Measurements from ENCODE around the gene TEX2. TPM values are rescaled to one million over a fixed set of nuclear protein-coding genes. Genes with fewer than 3 reads are reported as not detected.
"Not testable (repeated sequence)": the region's sequence is repeated elsewhere in the genome, so short reads cannot be mapped to it uniquely, and the experiment has no call there.

The TEX2 gene
- total RNA-seq, 1 experiment from 2014 or later: 20.2 TPM

DNA sequence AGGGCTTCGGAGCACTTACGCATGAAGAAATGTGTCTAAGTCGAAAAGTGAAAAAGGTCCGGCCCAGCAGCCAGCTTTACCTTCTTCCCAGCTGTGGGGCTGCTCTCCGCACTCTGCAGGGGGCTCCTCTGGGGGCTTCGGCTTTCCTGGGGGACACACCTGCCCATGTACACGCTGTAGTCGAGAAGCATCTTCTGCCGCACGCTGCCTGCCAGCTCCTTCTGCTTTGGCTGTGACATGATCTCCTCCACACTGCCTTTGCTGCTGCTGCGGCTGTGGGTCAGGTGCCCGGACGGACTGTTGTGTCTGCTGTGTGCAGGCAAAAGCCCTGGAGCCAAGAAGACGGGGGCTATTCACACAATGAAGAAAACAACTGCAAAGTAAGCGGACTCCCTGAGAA, 75.0 kb downstream of the TEX2 start:
- peaks cover 21% of the 10 kb centered on the region for H3K4me1 Mint-ChIP-seq (ENCODE audit: low read depth, unreplicated experiment)
- no peaks in the 10 kb centered on the region for H3K36me3 ChIP-seq (ENCODE audit: control insufficient read depth, insufficient read depth, low read length)
- no peaks in the 10 kb centered on the region for H3K27me3 ChIP-seq (replicated peaks; ENCODE audit: control insufficient read depth, insufficient read depth, low read length)
- H3K36me3 Mint-ChIP-seq (ENCODE audit: insufficient read depth, unreplicated experiment): peaks cover 12% of the 10 kb centered on the region
- H3K27ac Mint-ChIP-seq (ENCODE audit: unreplicated experiment): peak overlapping the region; percentile 86
- ChIA-PET CTCF (no interaction called here), POLR2A (interaction anchor here (0.6 kb wide), 1 partner anchor 112 kb away, joined by 3 read pairs; no protein-coding TSS in a partner anchor)
- H3K27me3 Mint-ChIP-seq (ENCODE audit: insufficient read depth, unreplicated experiment): no peaks in the 10 kb centered on the region
- TF ChIP-seq, protein P1, sequence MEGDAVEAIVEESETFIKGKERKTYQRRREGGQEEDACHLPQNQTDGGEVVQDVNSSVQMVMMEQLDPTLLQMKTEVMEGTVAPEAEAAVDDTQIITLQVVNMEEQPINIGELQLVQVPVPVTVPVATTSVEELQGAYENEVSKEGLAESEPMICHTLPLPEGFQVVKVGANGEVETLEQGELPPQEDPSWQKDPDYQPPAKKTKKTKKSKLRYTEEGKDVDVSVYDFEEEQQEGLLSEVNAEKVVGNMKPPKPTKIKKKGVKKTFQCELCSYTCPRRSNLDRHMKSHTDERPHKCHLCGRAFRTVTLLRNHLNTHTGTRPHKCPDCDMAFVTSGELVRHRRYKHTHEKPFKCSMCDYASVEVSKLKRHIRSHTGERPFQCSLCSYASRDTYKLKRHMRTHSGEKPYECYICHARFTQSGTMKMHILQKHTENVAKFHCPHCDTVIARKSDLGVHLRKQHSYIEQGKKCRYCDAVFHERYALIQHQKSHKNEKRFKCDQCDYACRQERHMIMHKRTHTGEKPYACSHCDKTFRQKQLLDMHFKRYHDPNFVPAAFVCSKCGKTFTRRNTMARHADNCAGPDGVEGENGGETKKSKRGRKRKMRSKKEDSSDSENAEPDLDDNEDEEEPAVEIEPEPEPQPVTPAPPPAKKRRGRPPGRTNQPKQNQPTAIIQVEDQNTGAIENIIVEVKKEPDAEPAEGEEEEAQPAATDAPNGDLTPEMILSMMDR (IDR thresholded peaks at IDR 0.05; ENCODE audit: insufficient read depth in 1 of 2, low read depth in 1 of 2, low read length in 1 of 2, severe bottlenecking in 1 of 2, unreplicated experiment in 1 of 2): no peak
- H3K4me3 ChIP-seq (ENCODE audit: low read depth, low read length): no peak overlapping the region
- no TSS peak for BruUV-seq (replicated peaks)
- H3K9me3 ChIP-seq: no peaks in the 10 kb centered on the region
- peaks cover 25% of the 10 kb centered on the region for H3K4me1 ChIP-seq
- no peak for DNase-seq
- intact Hi-C loops (cut with micrococcal nuclease; ENCODE audit: unreplicated experiment): no loop called here
- H3K9me3 Mint-ChIP-seq (ENCODE audit: unreplicated experiment): no peaks in the 10 kb centered on the region
- no peak overlapping the region for H3K4me3 Mint-ChIP-seq (ENCODE audit: unreplicated experiment)

DNA sequence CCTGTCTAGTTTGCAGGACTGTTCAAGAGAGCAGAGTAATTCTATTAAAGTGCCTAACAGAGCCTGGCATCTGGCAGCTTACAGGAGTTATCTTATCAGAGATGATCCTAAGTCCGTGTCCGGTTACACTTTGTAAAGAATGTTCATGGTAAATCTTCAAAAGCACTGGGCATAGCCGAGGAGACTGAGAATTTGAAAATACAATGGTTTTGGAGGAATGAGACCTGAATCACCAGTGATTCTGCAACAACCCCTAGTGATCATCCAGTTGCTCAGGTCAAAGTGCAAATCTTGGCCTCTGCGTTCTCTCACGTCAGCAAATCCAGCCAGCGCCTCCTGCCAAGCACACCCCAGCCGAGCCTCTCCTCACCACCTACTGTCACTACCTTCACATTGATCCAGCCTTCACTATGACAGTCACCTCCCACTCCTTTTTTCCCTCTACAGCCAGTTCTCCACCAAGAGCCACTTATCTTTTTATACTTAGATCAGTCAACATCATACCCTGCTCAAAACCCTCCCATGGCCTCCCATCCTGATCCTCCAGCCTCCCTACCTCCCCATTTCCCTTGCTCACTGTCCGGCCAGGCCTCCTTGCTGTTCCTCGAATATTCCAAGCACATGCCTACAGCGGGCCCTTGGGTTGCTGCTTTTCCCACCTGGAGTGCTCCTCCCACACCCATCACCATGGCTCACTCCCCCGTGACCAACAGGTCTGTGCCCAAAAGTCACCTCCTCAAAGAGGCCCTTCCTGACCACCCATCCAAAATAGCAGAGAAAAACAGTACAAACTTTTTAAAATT, 75.8 kb downstream of the TEX2 start:
- H3K27me3 ChIP-seq (replicated peaks; ENCODE audit: control insufficient read depth, insufficient read depth, low read length): no peaks in the 10 kb centered on the region
- H3K36me3 ChIP-seq (ENCODE audit: control insufficient read depth, insufficient read depth, low read length): no peaks in the 10 kb centered on the region
- H3K36me3 Mint-ChIP-seq (ENCODE audit: insufficient read depth, unreplicated experiment): peaks cover 12% of the 10 kb centered on the region
- peak; percentile 77 to 81 for DNase-seq
- BruUV-seq (replicated peaks): no TSS peak
- no peaks in the 10 kb centered on the region for H3K27me3 Mint-ChIP-seq (ENCODE audit: insufficient read depth, unreplicated experiment)
- ChIA-PET POLR2A (no interaction called here), CTCF (no interaction called here)
- peaks cover 21% of the 10 kb centered on the region for H3K4me1 Mint-ChIP-seq (ENCODE audit: low read depth, unreplicated experiment)
- peak overlapping the region; percentile 28 for H3K4me3 Mint-ChIP-seq (ENCODE audit: unreplicated experiment)
- H3K27ac Mint-ChIP-seq (ENCODE audit: unreplicated experiment): peak overlapping the region; percentile 86
- no peak overlapping the region for H3K4me3 ChIP-seq (ENCODE audit: low read depth, low read length)
- intact Hi-C loops (cut with micrococcal nuclease; ENCODE audit: unreplicated experiment): loop anchor here (1.0 to 2.0 kb wide), 2 partner anchors 30 to 42 kb away; no protein-coding TSS in a partner anchor
- no peaks in the 10 kb centered on the region for H3K9me3 Mint-ChIP-seq (ENCODE audit: unreplicated experiment)
- H3K9me3 ChIP-seq: no peaks in the 10 kb centered on the region
- TF ChIP-seq, protein P1 (IDR thresholded peaks at IDR 0.05; ENCODE audit: insufficient read depth in 1 of 2, low read depth in 1 of 2, low read length in 1 of 2, severe bottlenecking in 1 of 2, unreplicated experiment in 1 of 2): no peak
- peaks cover 25% of the 10 kb centered on the region for H3K4me1 ChIP-seq

DNA sequence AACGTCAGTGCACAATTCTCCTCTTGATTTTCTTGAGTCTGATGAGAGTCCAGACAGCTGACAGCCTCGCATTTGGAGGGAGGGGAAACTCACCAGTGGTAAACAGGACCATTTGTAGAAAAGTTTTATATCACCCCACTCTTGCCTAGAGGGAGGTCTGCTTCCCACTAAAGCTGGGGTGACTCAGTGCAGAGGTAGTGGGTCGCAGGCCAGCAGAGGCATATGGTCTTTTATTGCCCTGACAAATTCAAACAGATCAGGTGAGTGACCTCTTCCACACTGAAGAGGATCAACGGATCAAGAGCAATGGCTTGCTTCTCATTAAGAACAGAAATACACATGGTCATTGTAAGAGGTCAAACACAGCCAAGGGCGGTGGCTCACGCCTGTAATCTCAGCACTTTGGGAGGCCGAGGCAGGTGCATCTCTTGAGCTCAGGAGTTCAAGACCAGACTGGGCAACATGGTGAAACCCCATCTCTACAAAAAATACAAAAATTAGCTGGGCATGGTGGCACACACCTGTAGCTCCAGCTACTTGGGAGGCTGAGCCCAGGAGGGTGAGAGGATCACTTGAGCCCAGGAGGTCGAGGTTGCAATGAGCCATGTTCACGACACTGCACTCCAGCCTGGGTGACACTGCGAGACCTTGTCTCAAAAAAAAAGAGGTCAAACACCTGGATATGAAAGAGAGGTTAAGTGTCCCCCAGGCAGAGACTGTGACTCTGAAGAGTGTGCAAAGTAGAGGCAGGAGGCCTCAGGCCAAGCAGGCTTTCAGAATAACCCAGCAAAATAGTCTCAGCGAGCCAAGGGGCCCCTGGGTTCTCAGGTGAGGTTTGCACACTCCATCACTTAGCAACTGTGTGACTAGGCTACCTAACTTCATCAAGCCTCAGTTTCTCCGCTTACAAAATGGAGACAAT, 76.6 kb downstream of the TEX2 start:
- Mint-ChIP-seq H3K36me3 (ENCODE audit: insufficient read depth, unreplicated experiment) (peaks cover 12% of the 10 kb centered on the region), H3K9me3 (ENCODE audit: unreplicated experiment) (no peaks in the 10 kb centered on the region), H3K4me1 (ENCODE audit: low read depth, unreplicated experiment) (peaks cover 21% of the 10 kb centered on the region), H3K4me3 (ENCODE audit: unreplicated experiment) (no peak overlapping the region), H3K27me3 (ENCODE audit: insufficient read depth, unreplicated experiment) (no peaks in the 10 kb centered on the region), H3K27ac (ENCODE audit: unreplicated experiment) (peak overlapping the region; percentile 86)
- intact Hi-C loops (cut with micrococcal nuclease; ENCODE audit: unreplicated experiment): loop anchor here (1.0 to 2.0 kb wide), 2 partner anchors 30 to 41 kb away; no protein-coding TSS in a partner anchor
- CTCF ChIA-PET: no interaction called here
- Histone ChIP-seq H3K36me3 (ENCODE audit: control insufficient read depth, insufficient read depth, low read length) (no peaks in the 10 kb centered on the region), H3K9me3 (no peaks in the 10 kb centered on the region), H3K27me3 (replicated peaks; ENCODE audit: control insufficient read depth, insufficient read depth, low read length) (no peaks in the 10 kb centered on the region), H3K4me3 (ENCODE audit: low read depth, low read length) (no peak overlapping the region), H3K4me1 (peaks cover 25% of the 10 kb centered on the region)
- TF ChIP-seq, protein P1 (IDR thresholded peaks at IDR 0.05; ENCODE audit: insufficient read depth in 1 of 2, low read depth in 1 of 2, low read length in 1 of 2, severe bottlenecking in 1 of 2, unreplicated experiment in 1 of 2): no peak
- POLR2A ChIA-PET: no interaction called here
- no TSS peak for BruUV-seq (replicated peaks)
- DNase-seq: no peak

DNA sequence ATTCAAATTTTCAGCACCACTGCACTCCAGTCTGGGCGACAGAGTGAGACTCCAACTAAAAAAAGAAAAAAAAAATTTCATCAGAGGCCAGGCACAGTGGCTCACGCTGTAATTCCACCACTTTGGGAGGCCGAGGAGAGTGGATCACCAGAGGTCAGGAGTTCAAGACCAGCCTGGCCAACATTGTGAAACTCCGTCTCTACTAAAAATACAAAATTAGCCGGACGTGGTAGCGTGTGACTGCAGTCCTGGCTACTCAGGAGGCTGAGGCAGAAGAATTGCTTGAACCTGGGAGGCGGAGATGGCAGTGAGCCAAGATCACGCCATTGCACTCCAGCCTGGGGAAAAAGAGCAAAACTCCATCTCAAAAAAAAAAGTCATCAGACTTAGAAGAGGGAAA, 77.5 kb downstream of the TEX2 start:
- BruUV-seq (replicated peaks); POLR2A ChIA-PET; H3K4me3 ChIP-seq (ENCODE audit: low read depth, low read length); H3K4me3 Mint-ChIP-seq (ENCODE audit: unreplicated experiment); CTCF ChIA-PET; DNase-seq; intact Hi-C loops (cut with micrococcal nuclease; ENCODE audit: unreplicated experiment); H3K36me3 Mint-ChIP-seq (ENCODE audit: insufficient read depth, unreplicated experiment); H3K27me3 Mint-ChIP-seq (ENCODE audit: insufficient read depth, unreplicated experiment); H3K9me3 ChIP-seq; H3K36me3 ChIP-seq (ENCODE audit: control insufficient read depth, insufficient read depth, low read length); H3K27me3 ChIP-seq (replicated peaks; ENCODE audit: control insufficient read depth, insufficient read depth, low read length); H3K9me3 Mint-ChIP-seq (ENCODE audit: unreplicated experiment): not testable (repeated sequence)
- peaks cover 21% of the 10 kb centered on the region for H3K4me1 Mint-ChIP-seq (ENCODE audit: low read depth, unreplicated experiment)
- peaks cover 25% of the 10 kb centered on the region for H3K4me1 ChIP-seq
- H3K27ac Mint-ChIP-seq (ENCODE audit: unreplicated experiment): peak overlapping the region; percentile 86
